DOHH2 (cell line): ENCODE measurements around the gene TMC8.

Experiments used
- CTCF ChIP-seq: fragments of 200-600 bp; sonication (generic); IDR thresholded peaks from one replicate; pipeline ENCODE4 v1.5.1; 2014; ENCODE audit warnings: antibody characterized with exemption, mild to moderate bottlenecking, low read depth, low read length; ENCODE audit not compliant: poor library complexity, severe bottlenecking
- EZH2phosphoT487 ChIP-seq: fragments of 200-600 bp; sonication (generic); IDR thresholded peaks from 2 replicates; pipeline ENCODE4 v1.6.1; 2017; ENCODE audit warnings: borderline replicate concordance, mild to moderate bottlenecking, antibody characterized with exemption, low read length, moderate library complexity, mixed read lengths

GRCh38 chr17:78127239-78127887 is 3.2 kb upstream of the TMC8 start:
- TF ChIP-seq CTCF (no peak), EZH2phosphoT487 (no peak)
